GM21367 (cell line): Measurements from ENCODE around the gene PYCARD.
"Not testable (repeated sequence)": the region's sequence is repeated elsewhere in the genome, so short reads cannot be mapped to it uniquely, and the experiment has no call there.

Experiments
- ATAC-seq: cut with Tn5 transposase; IDR thresholded peaks from one replicate; pipeline ENCODE4 v1.9.1; 2021; ENCODE audit not compliant: unreplicated experiment

PYCARD gene

GRCh38 chr16:31215287-31216162 is 13.0 kb upstream of the PYCARD start:
- no peak for ATAC-seq

- no peak for ATAC-seq
These were observed 12.2 kb upstream of the PYCARD start for GRCh38 chr16:31214708-31215286.

DNA sequence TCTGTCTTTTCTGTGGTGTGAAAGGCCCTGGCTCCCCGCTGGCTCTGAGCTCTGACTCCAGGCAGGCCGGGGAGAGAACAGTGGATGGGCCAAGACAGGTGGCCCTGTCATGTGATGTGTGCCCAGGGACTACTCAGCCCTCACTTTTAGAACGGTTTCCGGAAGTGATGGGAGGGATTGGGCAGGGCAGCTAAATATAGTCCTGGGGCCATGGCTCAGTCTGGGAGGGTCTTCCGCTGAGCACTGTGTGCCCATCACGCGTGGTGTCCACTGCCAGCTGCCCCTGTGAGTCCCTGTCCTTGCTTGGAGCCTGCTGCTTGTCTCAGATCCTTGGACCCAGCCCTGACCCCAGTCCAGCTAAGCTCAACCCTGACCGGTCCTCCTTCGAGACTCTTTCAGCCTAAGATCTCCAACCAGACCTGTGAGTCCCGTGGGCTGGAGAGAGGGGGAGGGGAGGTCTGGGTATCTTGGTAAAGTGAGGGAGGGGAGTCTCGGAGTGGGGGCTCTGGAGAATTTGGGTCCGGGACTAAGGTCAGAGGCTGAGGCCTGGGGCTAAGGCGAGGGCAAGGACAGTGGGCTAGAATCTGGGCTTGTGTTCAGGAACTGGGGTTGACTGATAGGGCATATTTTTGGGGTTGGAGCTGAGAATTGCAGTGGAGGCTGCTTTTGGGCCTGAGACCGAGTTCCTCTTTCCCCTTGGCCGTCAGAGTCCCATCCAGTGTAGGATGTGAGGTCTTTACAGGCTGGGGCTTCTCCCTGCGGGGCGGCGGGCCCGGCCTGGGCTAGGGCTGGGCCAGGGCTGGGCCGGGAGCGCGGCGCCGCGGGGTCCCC is 11.5 kb upstream of the PYCARD start, which contains the start of gene TRIM72:
Gene TRIM72, plus strand, starts transcription at position 243 of the 831 bp plus-strand sequence. CDS start 620 bp downstream, outside the sequence.
- ATAC-seq = no peak

- no peak for ATAC-seq
These were observed 10.8 kb upstream of the PYCARD start for GRCh38 chr16:31213342-31213741.

GRCh38 chr16:31206776-31207175 is 4.2 kb upstream of the PYCARD start:
- ATAC-seq = no peak

DNA sequence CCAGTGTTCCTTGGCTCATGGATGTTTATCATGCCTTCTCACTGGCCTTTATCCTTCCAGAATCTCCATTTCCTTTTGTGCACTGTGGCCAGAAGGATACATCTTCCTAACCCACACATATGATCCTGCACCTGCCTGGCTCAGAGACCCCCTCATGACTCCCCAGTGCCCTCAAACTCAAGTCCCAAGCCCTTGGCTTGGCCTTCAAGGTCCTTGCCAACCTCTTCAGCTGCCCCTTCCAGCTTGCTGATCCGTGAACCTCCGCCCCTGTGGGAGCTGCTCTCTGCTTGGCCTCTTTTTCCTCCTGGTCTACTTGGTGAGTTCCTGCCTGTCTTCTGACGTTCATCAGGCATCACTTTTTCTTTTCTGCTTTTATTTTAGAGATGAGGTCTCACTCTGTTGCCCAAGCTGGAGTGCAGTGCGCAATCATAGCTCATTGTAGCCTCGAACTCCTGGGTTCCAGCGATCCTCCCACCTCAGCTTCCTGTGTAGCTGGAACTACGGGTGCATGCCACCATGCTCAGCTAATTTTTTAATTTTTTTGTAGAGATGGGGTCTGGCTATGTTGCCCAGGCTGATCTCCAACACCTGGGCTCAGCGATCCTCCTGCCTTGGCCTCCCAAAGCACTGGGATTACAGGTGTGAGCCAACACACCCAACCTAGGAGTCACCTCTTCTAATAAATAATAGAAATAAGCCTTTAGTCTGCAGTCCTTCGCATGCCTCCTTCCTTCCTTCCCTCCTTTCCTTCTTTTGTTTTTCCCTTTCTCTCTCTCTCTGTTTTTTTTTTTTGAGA is 2.5 kb upstream of the PYCARD start:
- ATAC-seq = no peak

- no peak for ATAC-seq
These were observed 762 bp downstream of the PYCARD start for GRCh38 chr16:31201582-31202413.

GRCh38 chr16:31200821-31201568 is 1.6 kb downstream of the PYCARD start:
- ATAC-seq = no peak

- not testable (repeated sequence) for ATAC-seq
These were observed 2.4 kb downstream of the PYCARD start for GRCh38 chr16:31200111-31200510.

- ATAC-seq = no peak
These were observed 3.0 kb downstream of the PYCARD start for GRCh38 chr16:31199430-31200041.

- ATAC-seq = no peak
These were observed 4.2 kb downstream of the PYCARD start for GRCh38 chr16:31198207-31198882.

DNA sequence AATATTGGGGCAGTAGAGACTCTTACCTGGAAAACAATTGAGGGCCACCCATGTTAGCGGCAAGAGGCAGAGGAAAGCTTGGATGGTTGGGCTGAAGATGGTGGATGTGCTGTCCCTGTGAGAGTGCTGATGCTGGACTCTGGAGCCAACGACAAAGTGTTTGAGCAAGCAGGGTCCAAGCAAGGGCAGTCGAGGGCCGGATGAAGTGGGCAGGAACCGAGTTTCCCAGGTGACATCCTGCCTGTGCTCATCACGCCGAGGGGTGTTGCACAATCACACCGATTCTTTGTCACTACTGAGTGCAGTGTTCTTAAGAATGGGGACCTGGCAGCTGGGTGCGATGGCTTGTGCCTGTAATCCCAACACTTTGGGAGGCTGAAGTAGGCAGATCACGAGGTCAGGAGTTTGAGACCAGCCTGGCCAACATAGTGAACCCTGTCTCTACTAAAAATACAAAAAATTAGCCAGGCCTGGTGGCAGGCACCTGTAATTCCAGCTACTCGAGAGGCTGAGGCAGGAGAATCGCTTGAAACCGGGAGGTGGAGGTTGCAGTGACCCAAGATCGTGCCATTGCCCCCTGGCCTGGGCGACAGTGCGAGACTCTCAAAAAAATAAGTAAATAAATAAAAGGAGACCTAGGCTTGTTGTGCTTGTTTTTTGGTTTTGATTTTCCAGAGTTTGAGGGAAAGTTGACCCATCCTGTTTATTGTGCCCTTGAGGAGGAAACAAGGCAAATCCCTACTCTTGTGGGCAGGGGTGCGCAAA is 6.1 kb downstream of the PYCARD start:
- no peak for ATAC-seq

- ATAC-seq = not testable (repeated sequence)
These were observed 6.7 kb downstream of the PYCARD start for GRCh38 chr16:31195861-31196260.

DNA sequence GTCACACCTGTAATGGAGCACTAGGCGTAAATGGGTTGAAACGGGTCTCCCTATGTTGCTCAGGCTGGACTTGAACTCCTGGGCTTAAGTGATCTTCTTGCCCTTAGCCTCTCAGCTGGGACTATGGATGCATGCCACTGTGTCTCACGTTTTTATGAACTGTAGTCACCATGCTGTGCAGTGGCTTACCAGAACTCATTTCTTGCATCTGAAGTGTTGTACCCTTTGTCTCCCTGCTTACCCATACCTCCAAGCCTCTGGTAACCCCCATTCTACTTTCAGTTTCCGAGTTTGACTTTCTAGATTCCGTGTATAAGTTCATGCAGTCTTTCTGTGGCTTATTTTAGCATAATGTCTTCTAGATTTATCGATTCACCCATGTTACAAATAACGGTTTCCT is 7.7 kb downstream of the PYCARD start:
- ATAC-seq = no peak

DNA sequence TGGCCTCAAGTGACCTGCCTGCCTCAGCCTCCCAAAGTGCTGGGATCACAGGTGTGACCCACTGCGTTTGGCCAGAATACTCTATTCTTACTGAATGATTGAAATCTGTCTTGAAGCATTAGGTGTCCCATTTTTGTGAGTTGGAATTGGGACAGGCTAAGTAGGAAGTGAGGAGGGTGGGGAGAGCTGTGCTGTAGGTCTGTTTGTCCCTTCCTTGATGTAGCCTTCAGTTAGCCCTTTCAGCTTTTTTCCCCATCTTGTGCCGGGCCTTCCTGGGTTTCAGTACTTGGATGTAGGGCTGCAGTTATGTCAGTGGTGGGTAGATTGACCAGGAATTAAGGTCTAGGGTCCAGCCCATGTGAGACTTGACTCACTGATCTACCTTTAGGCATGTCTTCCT is 8.7 kb downstream of the PYCARD start:
- no peak for ATAC-seq

- no peak for ATAC-seq
These were observed 9.5 kb downstream of the PYCARD start for GRCh38 chr16:31192856-31193642.
